Mesenchymal stem cell (in vitro differentiated cells and primary cell): Measurements from ENCODE around the gene RELT.

Source experiments
- DNase-seq: peaks from one replicate; pipeline ENCODE4 v3.0.0-alpha.2; 2013
- H2AFZ ChIP-seq: one replicate; pipeline ENCODE4 v1.6.1; 2013; ENCODE audit warnings: low read depth, mild to moderate bottlenecking, control low read depth, inconsistent platforms, low read length, moderate library complexity
- H2AK5ac ChIP-seq: 2 replicates; pipeline ENCODE4 v1.6.1; 2013; ENCODE audit warnings: low read length, moderate library complexity, mild to moderate bottlenecking, inconsistent platforms; ENCODE audit not compliant: severe bottlenecking
- H2BK120ac ChIP-seq: one replicate; pipeline ENCODE4 v1.6.1; 2013; ENCODE audit warnings: low read depth, mild to moderate bottlenecking, inconsistent platforms, low read length, moderate library complexity
- H2BK12ac ChIP-seq, 2 experiments: one replicate each; pipeline ENCODE4 v1.6.1; 2013; ENCODE audit warnings: inconsistent platforms in 2 of 2, low read length in 2 of 2, mild to moderate bottlenecking in 2 of 2, moderate library complexity in 2 of 2, control low read depth in 1 of 2
- H2BK15ac ChIP-seq: one replicate; pipeline ENCODE4 v1.6.1; 2013; ENCODE audit warnings: mild to moderate bottlenecking, low read depth, inconsistent platforms; ENCODE audit not compliant: poor library complexity, severe bottlenecking
- H2BK5ac ChIP-seq: 2 replicates; pipeline ENCODE4 v1.6.1; 2013; ENCODE audit warnings: low read depth, mild to moderate bottlenecking, low read length, control low read depth, inconsistent platforms; ENCODE audit not compliant: poor library complexity, severe bottlenecking
- H3K14ac ChIP-seq, 2 experiments: one replicate each; pipeline ENCODE4 v1.6.1; 2013; ENCODE audit warnings: inconsistent platforms in 2 of 2, low read length in 2 of 2, control low read depth in 1 of 2, mild to moderate bottlenecking in 1 of 2, moderate library complexity in 1 of 2
- H3K18ac ChIP-seq, 2 experiments: one replicate each; pipeline ENCODE4 v1.6.1; 2013; ENCODE audit warnings: inconsistent platforms in 2 of 2, low read length in 2 of 2, control low read depth in 1 of 2, low read depth in 1 of 2, mild to moderate bottlenecking in 1 of 2
- H3K23ac ChIP-seq, 2 experiments: one replicate each; pipeline ENCODE4 v1.6.1; 2013; ENCODE audit warnings: inconsistent platforms in 2 of 2, low read length in 2 of 2, mild to moderate bottlenecking in 2 of 2, moderate library complexity in 2 of 2, control low read depth in 1 of 2
- H3K27ac ChIP-seq: 2 replicates; pipeline ENCODE4 v1.5.1; 2013; ENCODE audit warnings: mild to moderate bottlenecking, moderate library complexity, low read length, control low read depth, inconsistent platforms; ENCODE audit not compliant: poor library complexity, severe bottlenecking
- H3K27me3 ChIP-seq, 2 experiments: 2 replicates each; pipeline versions ENCODE4 v1.6.1 to v1.7.0; 2013; ENCODE audit warnings: low read length in 2 of 2, mild to moderate bottlenecking in 2 of 2, moderate library complexity in 2 of 2, control low read depth in 1 of 2, inconsistent platforms in 1 of 2; ENCODE audit not compliant: control insufficient read depth in 1 of 2, insufficient read depth in 1 of 2
- H3K36me3 ChIP-seq, 2 experiments: 2 replicates each; pipeline versions ENCODE4 v1.6.1 to v1.7.0; 2013; ENCODE audit warnings: low read length in 2 of 2, control low read depth in 1 of 2, inconsistent platforms in 1 of 2, low read depth in 1 of 2, mild to moderate bottlenecking in 1 of 2; ENCODE audit not compliant: insufficient read depth in 2 of 2, control insufficient read depth in 1 of 2
- H3K4ac ChIP-seq, 2 experiments: one replicate each; pipeline ENCODE4 v1.6.1; 2013; ENCODE audit warnings: inconsistent platforms in 2 of 2, low read length in 2 of 2, mild to moderate bottlenecking in 2 of 2, moderate library complexity in 2 of 2, control low read depth in 1 of 2, low read depth in 1 of 2
- H3K4me1 ChIP-seq: 2 replicates; pipeline ENCODE4 v1.6.1; 2013; ENCODE audit warnings: low read depth, low read length, control low read depth; ENCODE audit not compliant: control insufficient read depth, insufficient read depth
- H3K4me2 ChIP-seq: 2 replicates; pipeline ENCODE4 v1.6.1; 2013; ENCODE audit warnings: low read length, mild to moderate bottlenecking, inconsistent platforms; ENCODE audit not compliant: poor library complexity, severe bottlenecking
- H3K4me3 ChIP-seq, 2 experiments: 2 replicates each; pipeline versions ENCODE4 v1.5.1 to v1.7.0; 2013; ENCODE audit warnings: low read length in 2 of 2, mild to moderate bottlenecking in 2 of 2, control low read depth in 1 of 2, low read depth in 1 of 2; ENCODE audit not compliant: insufficient read depth in 1 of 2
- H3K79me1 ChIP-seq: replicated peaks from 2 replicates; pipeline ENCODE4 v1.6.1; 2013; ENCODE audit warnings: mild to moderate bottlenecking, control low read depth, low read length, inconsistent platforms; ENCODE audit not compliant: poor library complexity, severe bottlenecking
- H3K9ac ChIP-seq: 2 replicates; pipeline ENCODE4 v1.7.0; 2013; ENCODE audit warnings: mild to moderate bottlenecking, low read length, moderate library complexity
- H3K9me3 ChIP-seq: 2 replicates; pipeline ENCODE4 v1.7.0; 2013; ENCODE audit warnings: mild to moderate bottlenecking, low read length; ENCODE audit not compliant: control insufficient read depth
- H4K8ac ChIP-seq: one replicate; pipeline ENCODE4 v1.6.1; 2013; ENCODE audit warnings: inconsistent platforms, mild to moderate bottlenecking, low read length, moderate library complexity
- H4K91ac ChIP-seq: one replicate; pipeline ENCODE4 v1.6.1; 2013; ENCODE audit warnings: mild to moderate bottlenecking, low read length, inconsistent platforms
- WGBS: methylation state at CpG from one replicate; pipeline ENCODE4 v1.1.7; 2013; ENCODE audit warnings: mixed read lengths; 5-methylcytosine and 5-hydroxymethylcytosine counted together

RELT gene

DNA sequence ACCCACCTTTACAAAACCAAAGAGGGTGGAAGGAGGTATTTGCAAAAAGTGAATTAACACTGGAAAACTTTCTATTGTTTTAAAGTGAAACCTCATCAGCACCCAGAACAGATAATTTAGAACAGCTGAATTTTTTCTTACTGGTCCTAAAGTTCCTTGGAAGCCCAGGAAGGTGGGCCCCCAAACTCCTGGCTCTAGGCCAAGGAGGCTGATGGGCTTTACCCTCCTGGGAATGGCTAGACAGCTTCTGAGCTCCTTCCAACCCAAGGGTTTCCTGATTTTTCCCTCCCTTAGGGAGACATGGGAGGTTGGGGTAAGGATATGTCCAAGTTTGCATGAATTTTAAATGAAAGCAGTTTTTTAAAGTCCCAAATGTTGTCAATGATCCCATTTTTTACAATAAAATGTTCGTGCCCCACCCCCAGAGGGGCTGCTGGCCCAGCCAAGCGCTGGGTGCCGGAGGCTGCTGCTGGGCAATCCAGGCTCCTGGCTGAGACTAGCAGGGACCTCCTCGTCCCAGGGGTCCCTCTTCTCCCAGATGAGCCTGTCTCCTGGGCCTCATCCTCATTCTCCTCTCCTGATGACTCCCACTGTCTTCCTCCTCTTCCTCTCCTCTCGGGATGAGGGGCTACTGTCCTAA, 28.4 kb downstream of the RELT start:
- Histone ChIP-seq H2BK5ac (no peak overlapping the region), H3K4me3 (no peak overlapping the region), H3K27ac (no peak overlapping the region), H3K4me1 (peaks cover 2% of the 10 kb centered on the region), H3K9ac (no peak overlapping the region), H3K18ac (no peak overlapping the region), H3K14ac (no peak overlapping the region), H3K36me3 (peaks cover 41 to 45% of the 10 kb centered on the region in 2 experiments), H3K27me3 (no peaks in the 10 kb centered on the region), H2AK5ac (no peak overlapping the region), H3K9me3 (no peaks in the 10 kb centered on the region), H2BK12ac (no peak overlapping the region), H3K4ac (no peak overlapping the region), H2BK15ac (no peak overlapping the region), H2BK120ac (no peak overlapping the region), H3K4me2 (no peak overlapping the region), H4K91ac (no peak overlapping the region), H4K8ac (no peak overlapping the region), H3K79me1 (no peaks in the 10 kb centered on the region), H3K23ac (no peak overlapping the region), H2AFZ (no peak overlapping the region)
- DNase-seq = no peak
- WGBS = 91% methylated on average over 5 of the region's 5 CpGs

DNA sequence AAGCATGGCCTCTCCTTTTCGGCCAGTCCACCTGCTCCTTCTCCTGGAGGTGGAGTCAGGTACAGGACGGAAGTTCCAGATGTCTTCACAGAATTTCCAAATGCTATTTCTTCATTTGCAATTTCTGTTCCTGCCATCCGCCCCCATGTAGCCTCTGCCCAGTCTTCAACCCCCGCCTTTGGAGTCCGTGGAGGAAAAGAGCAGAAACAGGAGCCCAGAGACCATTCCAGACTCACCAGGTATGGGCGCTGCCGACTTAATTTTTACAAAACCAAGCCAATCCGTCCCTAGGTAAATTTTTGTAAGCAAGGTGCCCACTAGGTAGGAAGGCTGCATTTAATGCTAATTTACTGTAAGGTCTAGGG, 28.9 kb downstream of the RELT start:
- Histone ChIP-seq H3K18ac (no peak overlapping the region), H3K23ac (no peak overlapping the region), H2BK120ac (no peak overlapping the region), H3K36me3 (peaks cover 41 to 45% of the 10 kb centered on the region in 2 experiments), H4K91ac (no peak overlapping the region), H3K9ac (no peak overlapping the region), H2BK15ac (no peak overlapping the region), H4K8ac (no peak overlapping the region), H3K9me3 (no peaks in the 10 kb centered on the region), H3K14ac (no peak overlapping the region), H2BK12ac (no peak overlapping the region), H3K27me3 (no peaks in the 10 kb centered on the region), H3K4ac (no peak overlapping the region), H2AK5ac (no peak overlapping the region), H2BK5ac (no peak overlapping the region), H3K27ac (no peak overlapping the region), H3K4me1 (peaks cover 2% of the 10 kb centered on the region), H2AFZ (no peak overlapping the region), H3K4me3 (no peak overlapping the region), H3K79me1 (no peaks in the 10 kb centered on the region), H3K4me2 (no peak overlapping the region)
- 98% methylated on average over 8 of the region's 8 CpGs for WGBS
- DNase-seq = no peak

DNA sequence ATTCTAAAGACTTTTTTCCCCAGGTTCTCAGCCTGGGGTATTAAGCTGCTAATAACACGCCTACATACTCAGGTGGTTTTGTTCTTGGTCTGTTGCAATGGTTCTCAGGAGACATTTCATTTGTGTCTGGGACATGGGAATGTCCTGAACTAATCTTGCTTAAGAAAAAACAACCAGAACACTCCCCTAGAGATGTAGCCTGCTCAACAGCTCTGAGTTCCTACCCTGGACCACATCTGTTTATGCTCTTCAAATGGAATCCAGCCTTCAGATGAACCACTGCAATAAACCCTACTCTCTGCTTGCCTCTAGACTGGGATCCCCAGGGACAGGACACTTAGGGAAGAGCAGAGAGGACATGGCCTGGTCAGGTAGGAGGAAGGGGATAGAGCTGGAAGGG, 29.9 kb downstream of the RELT start:
- Histone ChIP-seq H3K9ac (no peak overlapping the region), H3K79me1 (no peaks in the 10 kb centered on the region), H4K91ac (no peak overlapping the region), H3K4ac (no peak overlapping the region), H3K23ac (no peak overlapping the region), H3K4me1 (peaks cover 2% of the 10 kb centered on the region), H3K36me3 (peaks cover 50% of the 10 kb centered on the region in 2 experiments), H3K27ac (no peak overlapping the region), H3K4me3 (no peak overlapping the region), H3K9me3 (no peaks in the 10 kb centered on the region), H2BK5ac (no peak overlapping the region), H2AFZ (no peak overlapping the region), H2BK120ac (no peak overlapping the region), H2BK15ac (no peak overlapping the region), H3K27me3 (no peaks in the 10 kb centered on the region), H3K4me2 (no peak overlapping the region), H3K18ac (no peak overlapping the region), H3K14ac (no peak overlapping the region), H2BK12ac (no peak overlapping the region), H2AK5ac (no peak overlapping the region), H4K8ac (no peak overlapping the region)
- WGBS = no CpG with 5 or more reads among the region's 1 CpG
- DNase-seq = no peak

DNA sequence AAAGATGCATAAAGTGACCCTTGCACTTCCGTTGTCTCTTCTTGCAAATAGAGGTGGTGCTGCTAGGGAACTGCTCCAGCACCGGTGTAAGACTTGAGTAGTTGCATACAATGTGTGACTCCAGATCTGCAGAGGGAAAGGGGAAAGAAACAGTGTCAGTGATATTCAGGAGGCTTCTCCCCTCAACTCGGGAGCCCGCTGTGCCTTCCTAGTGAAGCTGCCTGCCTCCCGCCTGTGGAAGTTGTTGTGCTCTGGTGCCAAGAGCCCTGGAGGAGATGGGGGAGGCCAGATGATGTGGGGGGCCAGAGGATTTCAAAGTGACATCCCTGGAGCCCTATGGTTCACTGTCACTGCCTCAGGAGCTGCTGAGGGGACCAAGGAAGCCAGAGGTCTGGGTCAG, 30.4 kb downstream of the RELT start:
- no peak overlapping the region for H2BK120ac ChIP-seq
- H3K9me3 ChIP-seq = no peaks in the 10 kb centered on the region
- H4K91ac ChIP-seq = no peak overlapping the region
- H3K14ac ChIP-seq = no peak overlapping the region
- no peak overlapping the region for H3K23ac ChIP-seq
- H2BK12ac ChIP-seq = no peak overlapping the region
- no peak overlapping the region for H2AK5ac ChIP-seq
- no peak overlapping the region for H2BK15ac ChIP-seq
- H3K18ac ChIP-seq = no peak overlapping the region
- H3K79me1 ChIP-seq = no peaks in the 10 kb centered on the region
- H3K4me1 ChIP-seq = peaks cover 2% of the 10 kb centered on the region
- no peak overlapping the region for H2BK5ac ChIP-seq
- no peak overlapping the region for H3K4me3 ChIP-seq
- H3K36me3 ChIP-seq = peaks cover 52 to 54% of the 10 kb centered on the region in 2 experiments
- no peak overlapping the region for H3K4me2 ChIP-seq
- WGBS = 97% methylated on average over 5 of the region's 5 CpGs
- no peak for DNase-seq
- no peak overlapping the region for H3K4ac ChIP-seq
- H4K8ac ChIP-seq = no peak overlapping the region
- H3K27ac ChIP-seq = no peak overlapping the region
- H3K9ac ChIP-seq = no peak overlapping the region
- H3K27me3 ChIP-seq = no peaks in the 10 kb centered on the region
- no peak overlapping the region for H2AFZ ChIP-seq
